ENCODE results near the gene ST6GAL1.
"Not testable (repeated sequence)": the region's sequence is repeated elsewhere in the genome, so short reads cannot be mapped to it uniquely, and the experiment has no call there.

Gene ST6GAL1

DNA sequence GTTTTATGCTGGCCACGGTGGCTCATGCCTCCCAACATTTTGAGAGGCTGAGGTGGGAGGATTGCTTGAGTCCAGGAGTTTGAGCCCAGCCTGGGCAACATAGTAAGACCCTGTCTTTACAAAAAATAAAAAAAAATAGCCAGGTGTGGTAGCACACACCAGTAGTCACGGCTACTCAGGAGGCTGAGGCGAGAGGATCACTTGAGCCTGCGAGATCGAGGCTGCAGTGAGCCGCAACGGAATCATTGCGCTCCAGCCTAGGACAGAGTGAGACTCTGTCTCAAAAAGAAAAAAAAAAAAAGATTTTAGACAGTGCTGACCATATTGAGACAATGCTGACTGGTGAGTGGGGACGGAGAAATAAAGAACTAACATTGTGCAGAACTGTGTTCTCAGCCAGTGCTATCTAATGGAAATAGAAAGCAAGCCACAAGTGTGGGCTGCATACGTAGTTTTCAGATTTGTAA lies 67.2 kb downstream of the ST6GAL1 start:
- DNase-seq: no peak

DNA sequence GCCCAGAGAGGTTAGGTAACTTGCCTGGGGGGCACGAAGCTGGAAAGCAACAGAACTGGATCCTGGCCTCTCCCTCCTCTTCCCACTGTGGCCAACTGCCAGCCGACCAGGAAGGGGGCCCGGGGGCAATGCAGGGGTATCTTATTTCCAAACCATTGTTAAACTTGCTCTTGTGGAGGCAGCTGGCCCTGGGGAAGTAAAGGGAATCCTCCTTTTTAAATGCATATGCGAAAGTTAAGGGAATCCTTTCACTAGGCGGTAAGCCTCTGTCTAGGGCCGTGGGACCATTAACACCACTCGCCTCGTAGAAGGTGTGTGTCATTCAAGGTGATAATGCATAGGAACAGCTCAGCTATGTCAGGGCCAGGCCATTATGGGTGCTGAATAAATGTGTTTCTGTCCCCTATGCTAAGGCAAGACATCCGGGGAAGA lies 68.6 kb downstream of the ST6GAL1 start:
- no peak for DNase-seq

DNA sequence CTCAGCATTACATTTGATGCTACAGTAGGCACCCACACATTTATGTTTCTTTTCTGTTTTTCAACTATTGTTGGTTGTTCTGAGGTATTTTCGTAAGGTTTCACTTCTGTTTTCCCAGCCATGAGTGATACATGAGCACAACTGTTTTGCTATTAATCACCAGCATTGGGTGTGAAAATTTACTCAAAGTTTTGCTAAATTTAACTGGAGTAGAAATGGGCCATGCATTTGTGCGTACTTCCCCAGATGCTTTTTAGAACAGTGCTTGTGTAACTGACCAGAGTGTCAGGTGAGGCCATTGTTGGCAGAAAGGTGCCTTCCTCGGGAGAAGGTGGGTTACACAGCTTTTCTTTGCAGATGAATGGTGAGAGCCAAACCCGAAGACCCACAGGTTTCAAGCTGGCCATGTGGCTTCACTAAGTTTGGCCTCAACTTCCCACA lies 70.4 kb downstream of the ST6GAL1 start:
- no peak for DNase-seq

DNA sequence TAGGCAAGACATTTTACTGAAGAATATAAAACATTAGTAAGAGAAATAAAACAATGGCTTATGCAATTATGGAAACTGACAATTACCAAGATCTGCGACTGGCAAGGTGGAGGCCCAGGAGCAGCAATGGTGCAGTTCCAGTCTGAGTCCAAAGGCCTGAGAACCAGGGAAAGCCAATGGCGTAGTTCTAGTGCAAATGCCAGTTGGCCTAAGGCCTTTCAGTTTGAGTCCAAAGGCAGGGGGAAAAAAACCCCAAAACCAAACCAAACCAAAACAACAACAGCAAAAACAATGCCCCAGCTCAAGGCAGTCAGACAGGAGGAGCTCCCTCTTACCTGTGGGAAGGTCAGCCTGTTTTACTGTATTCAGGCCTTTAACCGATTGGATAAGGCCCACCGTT lies 72.6 kb downstream of the ST6GAL1 start:
- DNase-seq: no peak

DNA sequence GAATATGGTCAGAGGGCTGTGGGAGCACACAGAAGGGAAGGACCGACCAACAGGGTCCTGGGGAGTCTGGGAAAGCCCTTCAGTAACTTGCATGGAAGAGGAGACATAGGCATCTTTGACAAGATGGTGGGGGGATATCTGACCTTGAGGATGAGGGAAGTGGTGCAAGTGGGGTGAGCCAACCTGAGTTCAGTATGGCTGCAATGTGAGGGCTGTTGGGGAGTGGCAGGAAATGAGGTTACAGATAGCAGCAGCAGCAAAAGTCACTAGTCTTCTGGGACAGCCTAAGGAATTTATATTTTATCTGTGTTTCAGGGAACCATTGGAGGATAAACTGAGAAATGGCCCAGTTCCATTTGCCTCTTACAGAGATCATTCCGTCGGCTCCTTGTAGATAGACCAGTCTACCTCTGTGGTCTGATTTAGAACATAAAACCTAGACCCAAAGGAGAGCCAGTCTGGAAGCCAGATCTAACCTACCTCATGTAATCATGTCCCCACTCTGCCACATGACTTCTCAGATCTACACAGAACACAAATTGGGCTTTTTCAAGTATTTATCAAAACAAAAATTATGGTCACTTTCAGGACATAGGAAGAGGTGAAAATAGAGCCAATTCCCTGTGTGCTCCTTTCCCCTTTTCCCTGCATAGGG lies 75.6 kb downstream of the ST6GAL1 start:
- no peak for DNase-seq

DNA sequence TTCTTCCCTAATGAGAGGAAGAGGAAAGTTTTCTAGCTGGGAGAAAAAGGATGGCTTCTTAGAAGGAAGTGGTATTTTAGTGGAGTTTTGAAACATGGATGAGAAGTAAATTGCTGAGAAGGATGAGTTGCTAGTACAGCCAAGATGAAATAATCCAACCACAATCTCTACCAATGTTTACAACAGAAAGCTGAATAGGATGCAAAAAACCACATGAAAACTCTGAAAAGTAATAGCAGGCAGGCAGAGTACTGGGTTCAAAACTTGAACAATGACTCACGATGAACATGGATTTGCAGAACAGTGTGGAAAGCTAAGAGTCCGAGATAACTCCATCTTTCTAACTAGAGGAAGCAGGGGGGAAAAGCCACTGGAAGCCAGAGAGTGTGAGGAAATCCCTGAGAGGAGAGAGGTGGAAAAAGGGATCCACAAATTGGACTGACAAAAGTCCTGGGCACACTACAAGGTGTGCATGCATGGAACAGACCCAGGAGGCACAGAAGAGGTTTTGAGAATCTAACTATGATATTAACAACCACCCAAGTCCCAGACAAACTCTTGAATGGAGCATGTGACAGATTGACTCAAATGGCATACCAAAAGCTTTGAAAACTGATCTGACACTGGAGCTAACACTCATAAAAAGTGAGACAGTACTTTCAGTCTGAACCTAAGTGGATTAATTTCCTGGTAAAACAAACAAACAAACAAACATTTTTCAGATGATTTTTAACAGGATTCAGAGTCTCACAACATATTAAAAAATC lies 76.7 kb downstream of the ST6GAL1 start:
- DNase-seq: no peak

DNA sequence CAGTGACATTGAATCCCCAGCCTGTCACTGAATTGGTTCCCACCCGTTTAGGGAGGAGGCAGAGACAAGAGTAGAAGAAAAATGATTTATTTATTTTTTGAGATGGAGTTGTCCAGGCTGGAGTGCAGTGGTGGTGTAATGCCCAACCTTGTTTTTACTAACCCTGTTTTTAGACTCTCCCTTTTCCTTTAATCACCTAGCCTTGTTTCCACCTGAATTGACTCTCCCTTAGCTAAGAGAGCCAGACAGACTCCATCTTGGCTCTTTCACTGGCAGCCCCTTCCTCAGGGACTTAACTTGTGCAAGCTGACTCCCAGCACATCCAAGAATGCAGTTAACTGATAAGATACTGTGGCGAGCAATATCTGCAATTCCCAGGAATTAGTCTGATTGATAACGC lies 80.1 kb downstream of the ST6GAL1 start:
- not testable (repeated sequence) for DNase-seq

DNA sequence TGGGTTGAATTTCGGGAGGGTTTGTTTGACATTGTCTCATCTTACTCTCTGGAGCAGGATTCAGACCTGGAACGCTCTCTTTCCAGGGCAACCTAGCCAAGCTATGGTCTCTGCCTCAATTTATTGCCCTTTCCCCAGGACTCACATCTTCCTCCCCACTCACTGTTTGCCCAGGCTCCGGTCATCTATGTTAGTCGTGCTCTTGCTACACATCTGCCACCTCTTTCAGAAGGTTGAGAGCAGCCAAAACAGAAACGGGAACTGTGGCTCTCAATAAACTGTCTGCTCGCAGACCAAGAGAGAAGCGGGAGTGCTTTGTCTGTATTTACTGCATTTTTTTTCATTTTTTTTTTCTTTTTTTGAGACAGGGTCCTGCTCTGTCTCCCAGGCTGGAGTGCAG lies 81.6 kb downstream of the ST6GAL1 start:
- DNase-seq: no peak

DNA sequence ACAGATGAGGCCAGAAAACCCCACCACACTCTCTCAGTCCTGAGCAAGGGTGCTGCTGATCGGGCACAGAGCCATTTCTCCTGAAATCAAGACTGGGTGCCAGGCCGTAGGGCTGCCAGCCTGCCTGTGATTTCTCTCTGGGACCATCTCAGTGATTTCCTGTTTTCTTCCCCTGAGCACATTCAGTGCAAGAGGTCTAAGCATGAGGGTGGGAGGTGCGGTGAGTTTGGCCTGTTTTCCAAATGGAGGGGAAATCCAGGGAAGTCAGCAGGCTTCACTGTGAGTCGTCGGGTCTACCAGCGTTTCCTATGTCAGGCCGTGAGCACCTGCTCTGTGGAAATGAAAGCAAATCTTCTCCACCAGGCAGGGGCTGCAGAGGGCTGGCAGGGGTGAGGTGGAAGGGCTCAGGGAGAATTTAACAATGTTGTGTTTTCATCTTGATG lies 82.3 kb downstream of the ST6GAL1 start:
- DNase-seq: no peak

DNA sequence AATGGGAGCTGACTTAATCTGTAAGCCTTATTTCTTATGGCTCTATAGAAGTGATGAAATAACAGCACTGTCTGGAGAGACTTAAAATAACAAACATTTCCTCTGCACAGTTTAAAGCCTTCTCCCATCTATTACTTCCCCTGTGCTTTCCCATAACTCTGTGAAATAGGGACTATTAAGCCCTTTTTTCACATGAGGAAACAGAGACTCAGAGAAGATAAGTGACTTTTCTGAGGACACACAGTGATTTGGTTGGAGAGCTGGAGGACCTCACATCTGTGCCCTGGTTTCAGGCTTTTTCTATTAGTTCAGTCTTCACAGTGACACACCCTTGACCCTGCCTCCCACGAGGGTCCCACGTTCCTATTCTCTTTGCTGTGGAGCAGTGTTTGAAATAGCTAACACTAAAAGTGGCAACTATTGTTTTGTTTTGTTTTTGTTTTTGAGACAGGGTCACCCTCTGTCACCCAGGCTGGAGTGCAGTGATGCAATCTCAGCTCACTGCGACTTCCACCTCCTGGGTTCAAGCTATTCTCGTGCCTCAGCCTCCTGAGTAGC lies 82.9 kb downstream of the ST6GAL1 start:
- no peak for DNase-seq

DNA sequence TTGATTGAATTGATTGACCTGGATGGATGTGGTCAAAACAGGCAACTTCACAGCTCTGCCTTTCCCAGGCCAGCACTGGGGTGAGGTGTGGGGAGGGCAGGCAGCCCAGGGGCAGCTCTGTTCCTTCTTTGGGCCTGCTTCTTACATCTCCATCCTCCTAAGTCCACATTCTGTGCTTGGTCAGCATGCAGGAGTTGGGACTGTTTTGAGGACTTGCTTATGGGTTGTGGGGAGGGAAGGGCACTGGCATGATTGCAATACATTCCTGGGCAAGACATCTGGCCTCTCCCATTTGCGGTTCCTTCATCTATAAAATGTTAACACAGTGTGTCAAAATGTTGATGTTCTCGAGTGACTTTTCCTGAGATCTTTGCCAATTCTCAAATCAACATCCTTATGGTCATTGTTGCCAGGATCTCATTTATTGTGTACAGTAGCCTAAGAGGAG lies 84.1 kb downstream of the ST6GAL1 start:
- no peak for DNase-seq

DNA sequence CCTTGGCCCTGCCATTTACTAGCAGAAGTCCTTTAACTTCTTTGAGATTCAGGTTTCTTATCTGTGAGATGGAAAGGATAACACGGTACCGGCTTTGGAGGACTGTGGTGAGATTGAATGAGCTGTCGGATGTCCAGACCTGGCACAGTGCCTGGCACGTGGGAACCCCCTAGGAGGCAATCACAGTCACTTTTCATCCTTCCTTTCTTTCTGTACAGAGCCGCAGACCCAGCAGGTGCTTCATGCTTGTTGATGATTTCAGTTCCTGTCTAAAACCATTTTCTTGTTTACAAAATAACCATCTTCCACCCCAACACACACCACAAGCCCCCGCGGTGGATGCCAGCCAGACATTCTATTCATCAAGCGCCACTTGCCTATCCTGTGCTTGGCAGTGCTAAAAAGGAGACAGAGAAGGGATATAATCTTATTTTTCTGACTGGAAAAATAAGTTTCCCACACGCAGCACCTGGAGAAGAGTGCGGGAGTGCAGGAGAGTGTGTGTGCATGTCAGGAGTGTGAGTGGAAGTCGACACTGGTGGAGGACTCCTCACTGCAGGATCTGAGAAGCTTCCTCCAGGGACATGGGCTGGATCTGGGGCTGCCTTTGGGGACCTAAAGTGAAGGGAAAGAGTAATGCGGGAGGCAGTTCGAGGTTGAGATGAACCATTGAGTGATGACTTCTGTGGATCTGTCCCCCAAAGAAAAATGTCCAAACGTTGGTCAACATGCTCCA lies 85.7 kb downstream of the ST6GAL1 start:
- DNase-seq: no peak

DNA sequence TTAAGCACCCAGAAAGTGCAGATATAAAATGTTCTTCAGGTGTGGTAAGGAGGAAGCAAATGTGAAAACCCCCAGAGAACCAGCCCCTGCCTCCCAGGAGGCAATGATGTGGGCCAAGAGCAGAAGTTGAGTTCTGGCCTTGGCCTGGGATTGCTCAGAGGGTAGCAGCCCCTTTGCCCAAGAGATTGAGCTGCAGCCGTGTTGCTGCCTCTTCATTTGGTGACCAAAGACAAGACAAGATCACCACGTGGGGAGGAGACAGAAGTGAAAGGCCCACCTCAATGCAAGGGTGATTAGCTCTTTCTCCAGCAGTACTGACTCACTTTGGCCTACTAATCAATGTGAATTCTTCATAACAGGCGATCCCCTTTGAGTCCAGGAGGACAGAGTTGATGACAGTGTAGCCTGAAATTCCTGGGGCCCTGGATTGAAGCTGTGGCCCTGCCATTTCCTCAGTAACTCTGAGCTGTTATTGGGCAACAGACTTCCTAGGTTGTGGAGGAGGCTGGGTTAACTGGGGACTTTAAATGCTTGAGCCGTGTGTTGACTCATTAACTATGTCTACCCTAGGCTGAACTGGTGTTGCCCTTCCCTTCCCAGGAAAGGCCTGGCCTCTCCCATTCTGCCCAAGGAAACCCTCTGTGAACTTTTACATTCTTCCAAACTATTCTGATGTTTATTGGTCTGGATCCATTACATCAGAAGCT lies 86.5 kb downstream of the ST6GAL1 start:
- no peak for DNase-seq

DNA sequence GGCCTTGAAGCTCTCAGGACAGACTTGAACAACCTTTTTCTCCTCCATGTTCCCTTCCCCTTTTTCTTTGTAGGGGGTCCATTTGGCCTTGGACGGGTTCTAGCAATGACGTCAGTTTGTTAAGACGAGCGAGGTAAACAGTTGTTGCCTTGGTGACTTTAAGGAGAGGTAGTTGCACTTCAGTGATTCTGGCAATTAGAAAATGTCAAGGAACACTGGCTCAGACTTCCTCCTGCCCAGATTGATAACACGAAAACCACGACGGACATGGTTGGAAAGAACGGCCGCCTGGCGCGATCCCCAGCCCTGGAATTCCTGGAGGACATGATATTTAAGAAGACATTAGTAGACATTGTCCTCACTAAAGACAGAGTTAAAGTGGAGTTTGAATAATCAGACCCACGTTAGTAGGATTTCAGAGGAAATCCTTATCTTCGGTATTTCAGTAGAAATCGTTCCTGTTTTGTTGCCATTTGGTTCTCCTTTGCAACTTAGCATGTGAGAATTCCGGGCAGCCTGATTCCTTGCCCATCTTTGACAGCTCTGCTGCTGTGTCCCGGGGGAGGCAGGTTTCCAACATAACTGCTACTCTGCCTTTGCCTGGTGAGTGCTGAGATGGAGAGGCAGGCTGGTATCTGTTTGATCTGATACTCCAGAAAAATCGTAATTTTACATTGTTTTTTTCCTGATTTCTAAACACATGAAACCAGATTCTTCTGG lies 87.3 kb downstream of the ST6GAL1 start:
- DNase-seq: no peak

DNA sequence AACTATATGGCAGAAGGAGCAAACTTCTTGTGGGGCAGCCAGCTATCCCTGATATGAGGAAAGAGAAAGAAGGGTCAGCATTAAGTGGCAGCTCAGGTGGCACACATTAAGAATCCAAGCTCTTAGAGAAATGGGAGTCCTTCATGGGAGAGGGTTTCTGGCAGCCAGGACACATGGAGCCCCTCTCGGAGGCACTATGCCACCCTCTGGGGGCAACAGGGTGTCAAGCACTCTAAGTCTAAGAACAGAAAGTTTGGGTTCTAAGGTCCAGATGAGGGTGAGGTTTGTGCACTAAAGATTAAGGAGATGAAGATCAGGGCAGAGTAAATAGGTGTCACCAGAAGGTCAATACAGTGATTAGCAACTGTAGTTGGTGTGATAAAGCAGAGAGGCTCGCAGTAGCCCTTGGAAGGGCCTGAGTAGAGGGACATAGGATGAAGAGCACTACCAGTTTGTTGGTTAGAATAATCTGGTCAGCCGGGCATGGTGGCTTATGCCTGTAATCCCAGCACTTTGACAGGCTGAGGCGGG lies 89.3 kb downstream of the ST6GAL1 start:
- DNase-seq: no peak

DNA sequence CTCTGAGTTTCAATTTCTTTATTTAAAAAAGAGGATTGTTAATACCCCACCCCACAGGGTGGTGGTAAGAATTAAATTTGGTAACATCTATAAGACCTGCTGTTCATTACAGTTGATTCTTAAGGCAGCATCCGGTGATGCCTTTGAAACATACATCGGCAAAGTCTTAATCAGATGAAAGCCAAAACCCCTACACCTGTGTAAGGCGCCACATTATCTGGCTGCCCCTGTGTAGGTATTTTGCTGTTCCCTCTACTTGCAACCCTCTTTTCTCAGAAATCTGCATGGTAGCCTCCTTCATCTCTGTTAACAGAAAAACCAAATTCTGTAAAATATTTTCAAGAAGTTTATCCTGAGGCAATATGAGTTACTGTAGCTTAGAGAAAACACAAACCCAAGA lies 90.0 kb downstream of the ST6GAL1 start:
- DNase-seq: no peak

DNA sequence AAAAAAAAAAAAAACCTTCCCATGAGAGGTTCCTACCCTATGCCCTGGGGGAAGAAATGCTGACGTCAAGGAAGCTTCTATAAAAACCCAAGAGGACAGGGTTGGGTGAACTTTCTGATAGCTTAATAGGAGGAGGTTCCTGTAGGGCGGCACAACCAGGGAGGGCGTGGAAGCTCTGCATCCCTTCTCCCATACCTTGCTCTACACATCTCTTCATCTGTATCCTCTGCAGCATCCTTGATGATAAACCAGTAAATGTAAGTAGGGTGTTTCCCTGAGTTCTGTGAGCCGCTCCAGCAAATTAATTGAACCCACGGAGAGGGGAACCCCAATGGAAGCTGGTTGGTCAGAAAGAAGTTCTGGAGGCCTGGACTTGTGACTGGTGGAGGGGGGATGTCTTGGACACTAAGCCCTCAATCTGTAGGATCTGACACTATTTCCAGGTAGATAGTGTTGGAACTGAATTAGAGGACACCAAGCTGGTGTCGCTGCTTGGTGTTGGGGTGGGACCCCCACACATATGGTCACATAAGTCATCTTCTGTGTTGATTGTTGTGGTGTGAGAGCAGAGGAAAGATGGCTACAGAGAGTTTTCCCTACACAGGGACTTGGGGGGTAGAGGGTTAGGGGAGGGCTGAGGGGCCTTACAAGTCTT lies 91.5 kb downstream of the ST6GAL1 start:
- no peak for DNase-seq

DNA sequence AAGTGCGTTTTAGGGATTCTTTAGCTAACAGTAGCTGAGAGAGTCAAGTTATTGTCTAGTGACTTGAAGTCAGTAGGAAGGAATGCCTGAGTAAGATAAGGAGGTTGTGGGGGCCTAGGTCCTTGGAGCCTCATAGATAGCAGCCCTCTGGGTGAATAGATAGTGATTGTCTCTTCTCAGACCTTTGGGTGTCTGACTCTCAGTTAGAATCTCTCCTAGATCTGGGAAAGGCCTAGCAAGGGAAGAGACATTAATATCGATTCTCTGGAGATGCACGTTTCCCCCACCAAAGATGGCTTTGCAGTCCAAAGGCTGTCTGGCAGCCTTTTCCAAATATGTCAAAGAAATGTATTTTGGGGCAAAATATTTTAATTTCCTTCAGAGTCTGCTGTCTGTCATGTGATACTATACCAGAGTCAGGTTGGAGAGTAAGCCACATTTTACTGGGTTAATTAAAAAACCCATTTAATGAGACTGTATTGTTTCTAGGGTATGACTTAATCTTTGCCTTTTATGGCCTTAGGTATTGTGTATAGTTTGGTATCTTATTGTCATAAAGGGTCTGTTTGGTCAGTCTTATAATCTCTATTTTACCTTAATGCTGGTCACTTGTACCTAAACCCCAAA lies 92.2 kb downstream of the ST6GAL1 start:
- DNase-seq: no peak

DNA sequence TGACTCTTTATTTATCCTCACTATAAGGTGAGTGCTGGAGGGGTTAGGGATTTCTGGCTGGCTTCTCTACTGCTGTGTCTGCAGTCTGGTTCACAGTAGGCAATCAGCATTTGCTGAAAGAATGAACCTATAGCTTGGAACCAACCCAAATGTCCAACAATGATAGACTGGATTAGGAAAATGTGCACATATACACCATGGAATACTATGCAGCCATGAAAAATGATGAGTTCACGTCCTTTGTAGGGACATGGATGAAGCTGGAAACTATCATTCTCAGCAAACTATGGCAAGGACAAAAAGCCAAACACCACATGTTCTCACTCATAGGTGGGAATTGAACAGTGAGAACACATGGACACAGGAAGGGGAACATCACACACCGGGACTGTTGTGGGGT lies 93.0 kb downstream of the ST6GAL1 start:
- not testable (repeated sequence) for DNase-seq

DNA sequence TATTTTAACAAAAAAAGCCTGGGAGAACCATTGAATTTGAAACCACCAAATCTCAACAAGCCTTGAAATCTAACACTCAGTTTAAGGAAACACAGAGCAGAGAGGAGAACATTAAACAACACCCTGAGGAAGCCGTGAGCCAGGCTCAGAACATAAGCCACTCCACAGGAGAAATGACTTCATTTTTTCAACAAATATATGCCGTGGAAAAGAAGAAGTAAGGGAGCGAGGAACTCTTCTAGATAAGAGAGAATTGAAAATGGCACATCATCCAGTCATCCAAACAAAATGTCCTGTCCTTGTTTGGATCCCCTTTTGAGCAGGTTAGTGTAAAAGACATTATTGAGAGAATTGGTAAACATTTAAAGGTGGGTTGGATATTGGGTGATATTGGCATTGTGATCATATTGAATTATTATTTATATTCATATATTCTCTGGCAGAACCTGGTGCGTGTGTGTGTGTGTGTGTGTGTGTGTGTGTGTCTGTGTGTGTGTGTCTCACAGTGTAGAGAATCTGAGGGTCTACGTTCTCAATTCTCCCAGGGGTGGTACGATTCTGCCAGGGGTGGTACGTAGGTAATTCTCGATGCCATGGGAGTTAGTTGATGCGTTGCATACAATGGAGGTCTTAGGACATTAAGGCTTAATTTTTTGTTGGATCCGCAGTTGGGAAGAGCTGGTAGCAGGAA lies 94.4 kb downstream of the ST6GAL1 start:
- no peak for DNase-seq

Data from NCI-H510A treated with DMSO at 0.1 percent for 48 hours (cell line).